Cardiac fibroblast (primary cell): ENCODE data around the gene GAL.

ENCODE experiments used
- DNase-seq, 2 donors: peaks; one replicate each; pipeline versions ENCODE4 v3.0.0 to v3.0.0-alpha.2; 2010; ENCODE audit warnings: low read depth in 2 of 2
- H3K4me3 ChIP-seq, 2 donors: replicated peaks in 1 of 2; 1 replicate in 1 of 2; 2 replicates in 1 of 2; pipeline ENCODE4 v1.5.1; 2011; ENCODE audit warnings: low read depth in 2 of 2, low read length in 2 of 2, mild to moderate bottlenecking in 2 of 2, moderate library complexity in 1 of 2
- TF ChIP-seq, protein P1 (sequence below): IDR thresholded peaks from one replicate; pipeline ENCODE4 v1.5.1; 2011; ENCODE audit warnings: low read depth, mild to moderate bottlenecking, low read length, inconsistent platforms

Gene GAL

GRCh38 chr11:68693484-68693882 lies 9.1 kb downstream of the GAL start:
- no peak overlapping the region for H3K4me3 ChIP-seq
- TF ChIP-seq, protein P1, sequence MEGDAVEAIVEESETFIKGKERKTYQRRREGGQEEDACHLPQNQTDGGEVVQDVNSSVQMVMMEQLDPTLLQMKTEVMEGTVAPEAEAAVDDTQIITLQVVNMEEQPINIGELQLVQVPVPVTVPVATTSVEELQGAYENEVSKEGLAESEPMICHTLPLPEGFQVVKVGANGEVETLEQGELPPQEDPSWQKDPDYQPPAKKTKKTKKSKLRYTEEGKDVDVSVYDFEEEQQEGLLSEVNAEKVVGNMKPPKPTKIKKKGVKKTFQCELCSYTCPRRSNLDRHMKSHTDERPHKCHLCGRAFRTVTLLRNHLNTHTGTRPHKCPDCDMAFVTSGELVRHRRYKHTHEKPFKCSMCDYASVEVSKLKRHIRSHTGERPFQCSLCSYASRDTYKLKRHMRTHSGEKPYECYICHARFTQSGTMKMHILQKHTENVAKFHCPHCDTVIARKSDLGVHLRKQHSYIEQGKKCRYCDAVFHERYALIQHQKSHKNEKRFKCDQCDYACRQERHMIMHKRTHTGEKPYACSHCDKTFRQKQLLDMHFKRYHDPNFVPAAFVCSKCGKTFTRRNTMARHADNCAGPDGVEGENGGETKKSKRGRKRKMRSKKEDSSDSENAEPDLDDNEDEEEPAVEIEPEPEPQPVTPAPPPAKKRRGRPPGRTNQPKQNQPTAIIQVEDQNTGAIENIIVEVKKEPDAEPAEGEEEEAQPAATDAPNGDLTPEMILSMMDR: no peak
- no peak for DNase-seq

- TF ChIP-seq, protein P1: no peak
Observed at GRCh38 chr11:68694431-68695297, 10.3 kb downstream of the GAL start.

DNA sequence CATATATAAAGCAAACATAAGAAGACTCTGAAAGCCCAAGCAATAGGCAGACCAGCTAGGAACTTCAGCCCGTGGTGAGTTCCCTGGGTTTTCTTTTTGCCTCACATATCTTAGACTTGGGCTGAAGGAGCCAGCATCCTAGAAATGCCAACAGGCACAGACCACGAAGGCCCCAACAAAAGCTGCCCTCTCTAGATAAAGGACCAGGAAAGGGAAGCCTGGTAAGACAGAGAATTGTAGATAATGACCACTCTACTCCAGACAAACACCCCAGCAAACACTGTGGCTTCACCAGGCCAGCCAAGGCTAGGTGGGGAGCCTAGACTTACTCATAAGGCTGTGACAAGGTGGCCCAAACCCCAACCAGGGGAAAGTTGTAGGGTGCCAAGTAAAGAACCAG lies 11.2 kb downstream of the GAL start:
- no peak overlapping the region for H3K4me3 ChIP-seq
- TF ChIP-seq, protein P1: no peak
- no peak for DNase-seq

More at GRCh38 chr11:68694431-68695297, 10.3 kb downstream of the GAL start:
- H3K4me3 ChIP-seq: no peak overlapping the region
- no peak for DNase-seq

DNA sequence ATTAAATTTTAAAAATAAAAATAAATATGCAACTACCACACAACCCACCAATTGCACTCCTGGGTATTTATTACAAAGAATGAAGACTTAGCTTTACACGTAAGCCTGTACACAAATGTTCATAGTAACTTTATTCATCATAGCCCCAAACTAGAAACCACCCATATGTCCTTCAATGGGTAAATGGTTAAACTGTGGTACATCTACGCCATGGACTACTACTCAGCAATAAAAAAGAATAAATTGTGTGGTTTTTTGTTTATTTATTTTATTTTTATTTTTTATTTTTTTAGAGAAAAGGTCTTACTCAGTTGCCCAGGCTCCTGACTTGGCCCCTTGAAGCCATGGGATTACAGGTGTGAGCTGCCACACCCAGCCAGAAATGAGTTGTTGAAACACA lies 14.6 kb downstream of the GAL start:
- H3K4me3 ChIP-seq: no peak overlapping the region
- DNase-seq: no peak
- TF ChIP-seq, protein P1: no peak

DNA sequence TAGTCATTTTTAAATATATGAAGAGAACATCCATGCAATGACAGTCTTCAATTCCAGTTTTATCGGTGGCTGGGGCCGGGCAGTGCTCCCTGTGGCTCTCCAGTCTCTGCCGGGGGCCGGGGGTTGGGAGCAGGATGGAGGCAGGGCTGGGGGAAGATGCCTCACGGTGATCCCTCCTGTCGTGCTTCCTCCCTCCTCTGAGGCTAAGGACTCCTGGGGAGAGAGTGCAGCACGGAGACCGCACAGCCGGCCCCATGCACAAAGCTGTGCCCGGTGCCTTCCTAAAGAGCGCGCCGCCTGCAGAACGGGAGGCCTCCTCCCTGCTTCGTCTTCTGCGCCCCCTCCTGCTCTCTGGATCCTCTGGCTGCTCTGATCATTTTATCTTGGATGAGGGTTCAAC lies 20.5 kb downstream of the GAL start:
- DNase-seq: no peak
- H3K4me3 ChIP-seq: no peak overlapping the region
- TF ChIP-seq, protein P1: no peak

DNA sequence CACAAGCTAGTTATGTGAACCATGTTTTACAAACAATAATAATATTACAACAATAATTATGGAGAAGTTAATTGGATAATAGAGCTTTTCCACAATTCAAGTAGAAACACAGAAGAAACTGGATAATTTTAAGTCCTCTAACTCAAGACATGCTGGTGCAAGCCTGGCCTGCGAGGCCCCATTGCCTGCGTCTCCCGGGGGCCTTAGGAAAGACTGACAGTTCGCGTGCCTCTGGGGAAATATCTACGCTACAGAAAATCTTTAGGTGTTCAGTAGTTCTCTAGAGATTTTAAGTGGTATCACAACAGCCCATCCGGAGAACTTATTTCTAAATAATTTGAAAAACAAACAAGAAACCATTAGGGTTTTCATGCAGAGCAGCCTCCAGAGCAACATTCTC lies 23.2 kb downstream of the GAL start:
- DNase-seq: no peak
- TF ChIP-seq, protein P1: no peak
- no peak overlapping the region for H3K4me3 ChIP-seq
